Mucosa of descending colon (tissue), 3 donors: ENCODE measurements around the gene POLR2H. TPM values are rescaled to one million over a fixed set of nuclear protein-coding genes. Genes with fewer than 3 reads are reported as not detected.

Source experiments
- ATAC-seq: fragments of 200-7000 bp; cut with Tn5 transposase; one replicate; pipeline ENCODE4 v1.9.1; 2020; ENCODE audit warnings: mild to moderate bottlenecking, moderate library complexity
- DNase-seq, 3 donors: peaks; one replicate each; pipeline ENCODE4 v3.0.0-alpha.2; 2020
- H3K36me3 ChIP-seq: fragments of 200-600 bp; one replicate; pipeline ENCODE4 v1.8.0; 2021; ENCODE audit warnings: low read depth, mild to moderate bottlenecking
- H3K4me1 ChIP-seq: fragments of 200-600 bp; one replicate; pipeline ENCODE4 v1.8.0; 2021; ENCODE audit warnings: low read depth, mild to moderate bottlenecking
- H3K4me3 ChIP-seq: fragments of 200-600 bp; one replicate; pipeline ENCODE4 v1.8.0; 2021; ENCODE audit warnings: mild to moderate bottlenecking
- H3K9me3 ChIP-seq: fragments of 200-600 bp; one replicate; pipeline ENCODE4 v1.8.0; 2021; ENCODE audit warnings: mild to moderate bottlenecking
- CTCF ChIP-seq: fragments of 200-600 bp; IDR thresholded peaks from one replicate; pipeline ENCODE4 v1.8.0; 2022; ENCODE audit warnings: antibody characterized with exemption, mild to moderate bottlenecking
- intact Hi-C, 2 donors: fragments of 100-400 bp; cut with DNase I in 1 of 2; cut with micrococcal nuclease in 1 of 2; formaldehyde crosslinking; loops; one replicate each; pipeline versions ENCODE4 v1.11.0 to v1.11.1; 2022; cut with DNase I, micrococcal nuclease
- total RNA-seq, 3 donors: library from RNA; stranded (reverse); fragmentation: NEBNext Ultra II Directional in 2 of 3; extraction: Animal tissue kit (Norgen Biotek cat#: 25700) in 2 of 3; gene quantifications; one replicate each; pipeline versions ENCODE4 v1.2.1 to v1.2.4, GENCODE V29; 2021 to 2023
- donor health status: DM: no; HTN: no; CAD: no; lungs with moderate emphysema.
- donor health status: DM: no; HTN: no; CAD: no.
- donor health status: DM: no; HTN: yes; CAD: no.

POLR2H gene
- total RNA-seq, 3 donors from 2014 or later = 87.8 to 126 (median 90.1) TPM

DNA sequence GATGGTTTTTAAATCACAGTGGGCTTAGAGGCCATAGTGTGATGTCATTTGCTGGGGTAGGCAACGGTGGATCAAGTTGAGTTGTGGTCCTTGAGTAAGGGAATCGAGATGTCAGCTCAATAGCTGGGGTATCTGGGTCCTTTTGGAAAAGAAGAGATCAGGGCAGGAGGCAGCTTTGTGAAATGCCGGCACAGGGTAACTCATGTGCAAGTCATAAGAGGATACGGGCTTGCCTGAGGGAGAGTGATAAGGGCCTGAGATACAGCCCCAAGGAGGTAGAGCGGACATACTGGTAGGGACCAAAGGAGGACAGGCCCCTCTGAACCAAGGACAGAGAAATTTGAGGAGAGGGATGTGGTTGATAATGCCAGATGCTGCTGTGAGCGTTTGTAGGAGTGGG, 28.3 kb upstream of the POLR2H start:
- DNase-seq (peak in 2 of 3 donors; percentile 0 to 10), ATAC-seq (no peak)
- peaks cover 35% of the 10 kb centered on the region for H3K36me3 ChIP-seq
- intact Hi-C loops = no loop called here
- peaks cover 17% of the 10 kb centered on the region for H3K4me1 ChIP-seq
- no peak for TF ChIP-seq CTCF
- H3K9me3 ChIP-seq = no peaks in the 10 kb centered on the region
- no peak overlapping the region for H3K4me3 ChIP-seq

GRCh38 chr3:184333700-184334099, 27.8 kb upstream of the POLR2H start:
- no peak for ATAC-seq
- DNase-seq = peak in 2 of 3 donors; percentile 11 to 17
- Histone ChIP-seq H3K4me3 (no peak overlapping the region), H3K9me3 (no peaks in the 10 kb centered on the region), H3K36me3 (peaks cover 30% of the 10 kb centered on the region), H3K4me1 (peaks cover 17% of the 10 kb centered on the region)
- intact Hi-C loops = no loop called here
- no peak for TF ChIP-seq CTCF

DNA sequence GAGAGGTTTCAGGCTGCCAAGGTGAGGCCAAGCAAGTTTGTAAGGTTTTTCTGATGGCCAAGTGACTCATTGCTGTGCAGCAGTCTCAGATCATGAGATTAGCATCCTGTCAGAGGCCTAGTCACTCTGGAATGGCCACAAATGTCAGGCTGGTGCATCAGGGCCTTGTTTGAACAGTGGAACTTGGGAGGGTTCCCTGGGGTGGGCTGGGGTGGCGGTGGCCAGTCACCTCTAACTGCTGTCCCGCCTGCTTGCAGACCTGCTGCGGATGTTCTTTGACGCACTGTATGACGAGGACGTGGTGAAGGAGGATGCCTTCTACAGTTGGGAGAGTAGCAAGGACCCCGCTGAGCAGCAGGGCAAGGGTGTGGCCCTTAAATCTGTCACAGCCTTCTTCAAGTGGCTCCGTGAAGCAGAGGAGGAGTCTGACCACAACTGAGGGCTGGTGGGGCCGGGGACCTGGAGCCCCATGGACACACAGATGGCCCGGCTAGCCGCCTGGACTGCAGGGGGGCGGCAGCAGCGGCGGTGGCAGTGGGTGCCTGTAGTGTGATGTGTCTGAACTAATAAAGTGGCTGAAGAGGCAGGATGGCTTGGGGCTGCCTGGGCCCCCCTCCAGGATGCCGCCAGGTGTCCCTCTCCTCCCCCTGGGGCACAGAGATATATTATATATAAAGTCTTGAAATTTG, 26.9 kb upstream of the POLR2H start:
- ATAC-seq (no peak), DNase-seq (peak in 2 of 3 donors; percentile 50 to 57)
- TF ChIP-seq CTCF = no peak
- Histone ChIP-seq H3K9me3 (no peaks in the 10 kb centered on the region), H3K4me1 (peaks cover 17% of the 10 kb centered on the region), H3K36me3 (peaks cover 21% of the 10 kb centered on the region), H3K4me3 (no peak overlapping the region)
- intact Hi-C loops = no loop called here

DNA sequence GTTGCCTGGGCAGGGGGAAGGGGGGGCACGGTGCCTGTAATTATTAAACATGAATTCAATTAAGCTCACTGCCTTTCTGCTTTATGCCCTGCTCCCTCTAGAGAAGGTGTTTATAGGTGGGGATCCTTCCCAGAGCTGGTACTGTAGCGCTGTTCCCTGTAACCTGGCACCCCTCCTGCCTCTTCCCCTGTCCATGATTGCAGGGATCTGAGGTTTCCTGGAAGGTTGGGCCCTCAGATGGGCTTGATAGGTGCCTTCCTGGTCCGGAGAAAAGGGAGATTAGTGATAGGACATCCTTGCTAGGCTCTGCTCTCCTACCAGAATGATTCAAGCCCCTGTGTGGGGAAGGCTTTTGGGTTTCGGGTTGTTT, 26.2 kb upstream of the POLR2H start:
- Histone ChIP-seq H3K4me1 (peaks cover 17% of the 10 kb centered on the region), H3K4me3 (no peak overlapping the region), H3K9me3 (no peaks in the 10 kb centered on the region), H3K36me3 (peaks cover 20% of the 10 kb centered on the region)
- ATAC-seq = peak; percentile 3
- DNase-seq = peak in 1 of 3 donors; percentile 29
- intact Hi-C loops = no loop called here
- no peak for TF ChIP-seq CTCF

- TF ChIP-seq CTCF = no peak
- peak; percentile 89 to 95 (median 94) for DNase-seq
- peaks cover 17% of the 10 kb centered on the region for H3K4me1 ChIP-seq
- peaks cover 17% of the 10 kb centered on the region for H3K36me3 ChIP-seq
- peak; percentile 91 for ATAC-seq
- intact Hi-C loops = no loop called here
- peak overlapping the region; percentile 46 for H3K4me3 ChIP-seq
- H3K9me3 ChIP-seq = no peaks in the 10 kb centered on the region
Observed at GRCh38 chr3:184335661-184336546, 25.6 kb upstream of the POLR2H start.
